ENCODE results near the gene NKAIN2.

- TF ChIP-seq, protein P1, sequence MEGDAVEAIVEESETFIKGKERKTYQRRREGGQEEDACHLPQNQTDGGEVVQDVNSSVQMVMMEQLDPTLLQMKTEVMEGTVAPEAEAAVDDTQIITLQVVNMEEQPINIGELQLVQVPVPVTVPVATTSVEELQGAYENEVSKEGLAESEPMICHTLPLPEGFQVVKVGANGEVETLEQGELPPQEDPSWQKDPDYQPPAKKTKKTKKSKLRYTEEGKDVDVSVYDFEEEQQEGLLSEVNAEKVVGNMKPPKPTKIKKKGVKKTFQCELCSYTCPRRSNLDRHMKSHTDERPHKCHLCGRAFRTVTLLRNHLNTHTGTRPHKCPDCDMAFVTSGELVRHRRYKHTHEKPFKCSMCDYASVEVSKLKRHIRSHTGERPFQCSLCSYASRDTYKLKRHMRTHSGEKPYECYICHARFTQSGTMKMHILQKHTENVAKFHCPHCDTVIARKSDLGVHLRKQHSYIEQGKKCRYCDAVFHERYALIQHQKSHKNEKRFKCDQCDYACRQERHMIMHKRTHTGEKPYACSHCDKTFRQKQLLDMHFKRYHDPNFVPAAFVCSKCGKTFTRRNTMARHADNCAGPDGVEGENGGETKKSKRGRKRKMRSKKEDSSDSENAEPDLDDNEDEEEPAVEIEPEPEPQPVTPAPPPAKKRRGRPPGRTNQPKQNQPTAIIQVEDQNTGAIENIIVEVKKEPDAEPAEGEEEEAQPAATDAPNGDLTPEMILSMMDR (IDR thresholded peaks at IDR 0.05) = no peak
- TF ChIP-seq POLR2A (IDR thresholded peaks at IDR 0.05) = no peak
These were observed 466.1 kb downstream of the NKAIN2 start for GRCh38 chr6:124269733-124270132.
